ENCODE data around the gene CCND1.
"Not testable (repeated sequence)": the region's sequence is repeated elsewhere in the genome, so short reads cannot be mapped to it uniquely, and the experiment has no call there.

The CCND1 gene

DNA sequence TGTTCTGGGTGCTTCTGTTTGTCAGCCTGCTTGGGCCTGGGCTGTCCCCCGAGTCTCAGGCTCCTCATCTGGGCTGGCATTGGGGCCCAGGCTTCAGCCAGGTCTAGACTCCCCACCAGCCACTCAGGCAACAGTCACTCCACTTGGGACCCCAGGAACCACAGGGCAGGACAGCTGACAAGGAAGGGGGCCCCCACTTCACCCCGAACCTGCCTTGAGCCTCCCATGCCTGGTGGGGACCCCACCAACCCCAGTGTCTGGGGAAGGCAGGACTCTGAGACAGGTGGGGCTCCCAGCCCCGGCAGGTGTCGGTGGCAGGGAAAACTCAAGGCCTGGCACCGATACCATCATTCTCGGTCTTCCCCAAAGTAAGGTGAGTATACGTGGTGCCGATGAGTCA, 45.9 kb downstream of the CCND1 start:
- no peak for DNase-seq (ENCODE audit: low read depth in 3 of 3, low spot score in 1 of 3)

DNA sequence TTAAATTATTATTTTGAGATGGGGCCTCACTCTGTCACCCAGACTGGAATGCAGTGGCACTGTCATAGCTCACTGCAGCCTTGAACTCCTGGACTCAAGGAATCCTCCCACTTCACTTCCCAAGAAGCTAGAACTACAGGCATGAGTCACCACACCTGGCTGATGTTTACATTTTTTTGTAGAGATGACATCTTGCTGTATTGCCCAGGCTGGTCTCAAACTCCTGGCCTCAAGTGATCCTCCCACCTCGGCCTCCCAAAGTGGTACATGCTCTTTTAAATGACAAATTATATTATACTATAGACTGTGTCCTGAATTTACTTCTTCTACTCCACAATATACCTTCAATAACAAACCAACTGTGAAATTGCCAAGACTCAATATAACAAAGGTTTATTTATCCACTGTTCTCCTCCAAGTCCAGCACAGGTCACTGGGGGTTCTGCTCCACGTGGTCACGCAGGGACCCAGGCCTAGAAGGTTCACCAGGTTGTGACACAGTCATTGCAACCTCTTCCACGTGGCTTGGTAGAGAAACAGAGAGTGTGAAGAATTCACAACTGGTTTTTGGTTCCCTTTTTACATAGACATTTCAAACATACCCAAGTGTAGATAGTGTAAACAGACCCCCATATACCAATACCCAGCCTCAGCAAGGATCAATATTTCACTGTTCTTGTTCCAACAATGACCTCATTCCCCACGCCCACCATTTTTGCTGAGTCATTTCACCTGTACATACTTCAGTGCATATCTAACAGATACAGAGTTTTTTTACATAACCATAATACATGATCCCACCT, 47.2 kb downstream of the CCND1 start:
- not testable (repeated sequence) for DNase-seq (ENCODE audit: low read depth in 3 of 3, low spot score in 1 of 3)

DNA sequence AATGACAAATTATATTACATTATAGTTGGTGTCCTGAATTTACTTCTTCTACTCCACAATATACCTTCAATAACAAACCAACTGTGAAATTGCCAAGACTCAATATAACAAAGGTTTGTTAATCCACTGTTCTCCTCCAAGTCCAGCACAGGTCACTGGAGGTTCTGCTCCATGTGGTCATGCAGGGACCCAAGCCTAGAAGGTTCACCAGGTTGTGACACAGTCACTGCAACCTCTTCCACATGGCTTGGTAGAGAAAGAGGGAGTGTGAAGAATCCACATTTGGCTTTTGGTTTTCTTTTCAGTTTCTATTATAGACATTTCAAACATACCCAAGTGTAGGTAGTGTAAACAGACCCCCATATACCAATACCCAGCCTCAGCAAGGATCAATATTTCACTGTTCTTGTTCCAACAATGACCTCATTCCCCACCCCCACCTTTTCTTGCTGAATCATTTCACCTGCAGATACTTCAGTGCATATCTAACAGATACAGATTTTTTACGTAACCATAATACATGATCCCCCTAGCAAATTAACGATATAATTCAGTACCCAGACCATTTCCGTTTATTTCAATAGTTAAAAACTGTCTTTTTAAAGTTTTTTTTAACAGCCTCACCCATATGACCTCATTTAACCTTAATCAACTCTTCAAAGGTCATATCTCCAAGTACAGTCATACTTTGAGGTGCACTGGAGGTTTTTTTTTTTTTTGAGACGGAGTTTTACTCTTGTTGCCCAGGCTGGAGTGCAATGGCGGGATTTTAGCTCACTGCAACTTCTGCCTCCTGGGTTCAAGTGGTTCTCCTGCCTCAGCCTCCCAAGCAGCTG, 48.7 kb downstream of the CCND1 start:
- DNase-seq (ENCODE audit: low read depth in 3 of 3, low spot score in 1 of 3) = no peak

DNA sequence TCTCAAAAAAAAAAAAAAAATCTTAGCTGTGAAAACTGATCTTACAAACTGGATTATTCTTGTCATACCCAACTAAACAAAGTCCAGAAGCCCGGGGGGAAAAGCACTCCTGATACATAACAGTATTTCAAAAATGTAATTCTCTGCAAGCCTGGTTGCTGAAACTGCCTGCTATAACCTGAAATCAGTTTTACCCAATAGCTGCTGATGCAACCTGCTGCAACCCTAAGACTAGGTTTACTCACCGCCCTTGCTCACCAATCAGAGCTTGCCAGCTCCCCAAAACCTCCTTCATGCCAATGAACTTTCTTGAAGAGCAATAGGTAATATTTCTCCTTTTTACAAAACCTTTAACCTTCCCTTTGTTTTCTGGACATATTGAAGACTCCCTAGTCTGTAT, 50.5 kb downstream of the CCND1 start:
- DNase-seq (ENCODE audit: low read depth in 3 of 3, low spot score in 1 of 3) = no peak

DNA sequence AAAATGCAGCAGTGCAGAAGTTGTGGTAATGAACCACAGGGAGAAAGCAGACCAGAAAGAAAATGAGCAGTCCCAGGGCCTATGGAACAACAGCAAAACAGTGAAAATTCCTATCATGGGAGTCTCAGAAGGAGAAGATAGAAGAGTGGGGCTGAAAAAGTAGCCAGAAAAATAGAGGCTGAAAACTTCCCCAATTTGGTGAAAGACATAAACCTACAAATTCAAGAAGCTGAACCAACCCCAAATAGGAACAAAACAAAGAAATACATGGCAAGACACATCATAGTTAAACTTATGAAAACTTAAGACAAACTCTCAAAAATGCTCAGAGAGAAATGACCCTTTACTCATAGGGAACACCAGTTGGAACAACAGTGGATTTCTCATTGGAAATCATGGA, 51.5 kb downstream of the CCND1 start:
- no peak for DNase-seq (ENCODE audit: low read depth in 3 of 3, low spot score in 1 of 3)

DNA sequence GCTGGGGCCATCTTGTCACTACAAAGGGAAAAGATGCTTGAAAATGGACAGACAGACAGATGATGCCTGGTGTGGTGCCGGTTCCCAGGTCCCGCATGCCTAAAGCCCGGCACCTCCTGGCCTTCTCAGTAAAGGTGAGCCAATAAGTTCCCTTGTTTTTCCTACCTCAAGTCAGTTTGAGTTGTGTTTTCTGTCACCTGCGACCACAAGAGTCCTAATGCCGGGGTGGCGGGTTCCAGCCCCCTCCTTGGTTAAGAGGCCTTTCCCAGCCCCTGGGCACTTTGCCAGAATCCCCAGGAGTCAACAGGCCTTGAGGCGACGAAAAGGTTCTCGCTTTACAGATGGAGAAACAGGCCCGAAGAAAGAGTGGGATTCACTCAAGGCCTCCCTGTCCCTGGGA, 53.8 kb downstream of the CCND1 start:
- no peak for DNase-seq (ENCODE audit: low read depth in 3 of 3, low spot score in 1 of 3)

DNA sequence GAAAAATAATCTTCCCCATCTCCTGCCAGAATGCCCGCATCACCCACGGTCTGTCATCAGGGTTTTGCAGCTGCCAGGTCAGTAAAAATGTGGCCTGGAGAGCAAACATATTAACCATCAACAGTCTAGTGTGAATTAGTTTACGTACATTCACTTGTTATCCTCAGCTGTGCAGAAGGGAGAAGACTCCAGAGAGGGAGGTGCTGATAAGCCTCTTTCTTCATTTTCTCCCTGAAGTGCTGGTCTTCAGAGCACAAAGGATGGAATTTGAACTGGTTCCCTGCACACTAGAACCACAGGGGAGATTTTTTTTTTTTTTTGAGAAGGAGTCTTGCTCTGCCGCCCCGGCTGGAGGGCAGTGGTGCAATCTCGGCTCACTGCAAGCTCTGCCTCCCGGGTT, 54.6 kb downstream of the CCND1 start:
- DNase-seq (ENCODE audit: low read depth in 3 of 3, low spot score in 1 of 3) = no peak

DNA sequence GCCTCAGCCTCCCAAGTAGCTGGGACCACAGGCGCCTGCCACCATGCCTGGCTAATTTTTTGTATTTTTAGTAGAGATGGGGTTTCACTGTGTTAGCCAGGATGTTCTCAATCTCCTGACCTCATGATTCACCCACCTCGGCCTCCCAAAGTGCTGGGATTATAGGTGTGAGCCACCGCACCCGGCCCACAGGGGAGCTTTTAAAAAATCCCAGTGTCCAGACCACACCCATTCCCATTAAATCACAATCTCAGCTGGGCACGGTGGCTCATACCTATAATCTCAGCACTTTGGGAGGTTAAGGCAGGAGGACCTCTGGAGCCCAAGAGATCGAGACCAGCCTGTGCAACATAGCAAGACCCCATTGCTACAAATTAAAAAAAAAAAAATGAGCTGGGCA, 55.0 kb downstream of the CCND1 start:
- not testable (repeated sequence) for DNase-seq (ENCODE audit: low read depth in 3 of 3, low spot score in 1 of 3)

DNA sequence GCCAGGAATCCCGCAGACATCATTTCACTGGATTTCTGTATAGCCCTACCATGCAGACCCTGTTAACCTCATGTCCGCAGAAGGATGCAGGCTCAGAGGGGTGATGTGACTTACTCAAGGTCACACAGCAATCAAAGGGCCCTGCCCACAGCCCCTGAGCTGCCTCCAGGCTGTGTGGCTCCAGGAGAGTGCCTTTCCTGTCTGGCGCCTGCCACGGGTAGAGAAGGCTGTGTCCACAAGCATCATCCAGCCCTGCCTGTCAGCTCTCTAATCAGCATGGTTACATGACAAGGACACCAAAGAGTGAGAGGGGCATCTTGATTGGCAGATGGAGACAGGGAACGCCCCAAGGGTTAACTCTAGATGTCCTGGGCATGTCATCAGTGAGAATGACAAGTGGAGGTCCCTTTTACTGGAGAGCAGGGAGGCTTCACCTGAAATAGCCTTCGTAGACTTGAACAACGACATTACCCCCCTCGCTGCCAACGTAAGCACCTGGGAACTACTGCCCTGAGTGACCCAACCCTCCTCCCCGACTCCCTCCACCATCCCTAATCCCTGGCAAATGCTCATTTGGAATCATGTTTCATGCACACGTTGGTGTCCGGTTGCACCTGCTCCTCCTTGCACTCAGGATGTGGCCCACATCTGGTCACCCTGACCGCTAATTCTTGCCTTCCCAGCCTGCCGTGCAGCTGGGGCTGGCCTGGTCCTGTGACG, 56.0 kb downstream of the CCND1 start:
- no peak for DNase-seq (ENCODE audit: low read depth in 3 of 3, low spot score in 1 of 3)

DNA sequence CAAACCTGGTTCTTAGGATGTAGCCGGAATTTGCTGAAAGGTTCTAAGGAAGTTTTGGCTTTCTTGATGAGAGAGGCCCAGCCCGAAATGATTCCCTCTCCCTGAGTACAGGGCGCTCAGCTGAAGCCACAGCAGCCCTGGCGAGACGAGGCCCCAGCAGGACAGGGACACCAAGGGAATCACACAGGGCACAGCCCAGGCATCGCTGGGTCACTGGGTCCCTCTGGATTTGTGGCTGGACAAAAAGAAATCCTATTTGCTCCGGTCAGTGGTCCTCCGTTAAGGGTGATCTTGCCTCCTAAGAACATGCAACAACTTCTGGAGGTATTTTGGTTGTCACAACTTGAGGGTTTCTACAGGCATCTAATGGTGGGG, 56.5 kb downstream of the CCND1 start:
- DNase-seq (ENCODE audit: low read depth in 3 of 3, low spot score in 1 of 3) = no peak

DNA sequence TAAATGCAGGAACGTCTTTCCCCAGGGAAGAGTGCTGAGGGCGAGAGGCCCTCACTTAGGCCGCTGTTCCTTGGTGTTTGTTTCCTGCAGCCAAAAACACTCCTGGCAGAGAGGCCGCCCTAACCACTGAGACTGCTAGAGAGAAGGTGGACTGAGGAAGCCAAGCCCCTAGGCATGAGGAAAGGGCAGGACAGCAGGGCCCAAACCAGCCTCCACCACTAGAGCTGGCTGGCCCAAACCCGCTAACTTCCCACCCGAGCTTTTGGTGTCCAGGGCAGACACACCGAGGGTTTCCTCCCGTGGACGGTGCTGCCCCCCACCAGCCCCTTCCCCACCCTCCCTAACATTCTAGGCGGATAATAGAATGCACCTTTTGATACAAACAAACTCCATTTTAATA, 56.9 kb downstream of the CCND1 start:
- DNase-seq (ENCODE audit: low read depth in 3 of 3, low spot score in 1 of 3) = no peak

DNA sequence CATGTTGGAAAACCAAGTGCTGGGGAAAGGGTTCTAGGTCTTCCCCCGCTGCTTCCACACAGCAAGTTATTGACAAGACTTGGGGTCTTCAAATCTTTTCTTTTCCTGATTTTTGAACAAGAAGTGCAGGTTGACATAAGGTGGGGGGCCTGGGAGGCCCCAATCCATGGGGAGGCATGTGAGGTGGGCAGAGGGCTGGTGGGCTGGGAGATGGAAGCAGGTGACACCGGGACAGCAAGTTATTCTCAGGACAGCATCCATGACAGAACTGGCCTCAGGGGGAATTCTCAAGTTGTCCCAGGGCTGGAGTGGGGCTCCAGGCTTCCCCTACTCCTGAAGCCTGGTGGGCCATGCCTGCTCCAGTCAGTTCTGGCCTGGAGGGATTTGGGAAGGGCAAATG, 57.4 kb downstream of the CCND1 start:
- DNase-seq (ENCODE audit: low read depth in 3 of 3, low spot score in 1 of 3) = no peak

DNA sequence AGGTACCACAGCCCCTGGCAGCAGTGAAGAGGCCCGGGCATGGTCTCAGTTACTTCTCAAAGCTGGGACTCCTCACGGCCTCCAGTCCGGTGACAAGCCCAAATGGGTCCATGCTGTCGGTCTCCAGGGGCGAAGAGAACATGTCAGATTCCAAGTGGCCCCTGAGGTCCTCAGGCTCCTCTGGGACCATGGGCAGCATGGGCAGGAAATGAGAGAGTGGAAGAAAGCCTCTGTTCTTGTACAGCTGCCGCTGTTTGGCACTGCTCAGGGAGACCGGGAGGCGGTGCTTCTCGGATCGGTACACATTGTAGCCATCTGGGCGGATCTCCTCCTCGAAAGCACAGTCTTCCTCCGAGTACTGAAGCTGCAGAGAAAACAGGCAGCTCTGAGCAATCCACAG, 58.3 kb downstream of the CCND1 start:
- DNase-seq (ENCODE audit: low read depth in 3 of 3, low spot score in 1 of 3) = no peak

DNA sequence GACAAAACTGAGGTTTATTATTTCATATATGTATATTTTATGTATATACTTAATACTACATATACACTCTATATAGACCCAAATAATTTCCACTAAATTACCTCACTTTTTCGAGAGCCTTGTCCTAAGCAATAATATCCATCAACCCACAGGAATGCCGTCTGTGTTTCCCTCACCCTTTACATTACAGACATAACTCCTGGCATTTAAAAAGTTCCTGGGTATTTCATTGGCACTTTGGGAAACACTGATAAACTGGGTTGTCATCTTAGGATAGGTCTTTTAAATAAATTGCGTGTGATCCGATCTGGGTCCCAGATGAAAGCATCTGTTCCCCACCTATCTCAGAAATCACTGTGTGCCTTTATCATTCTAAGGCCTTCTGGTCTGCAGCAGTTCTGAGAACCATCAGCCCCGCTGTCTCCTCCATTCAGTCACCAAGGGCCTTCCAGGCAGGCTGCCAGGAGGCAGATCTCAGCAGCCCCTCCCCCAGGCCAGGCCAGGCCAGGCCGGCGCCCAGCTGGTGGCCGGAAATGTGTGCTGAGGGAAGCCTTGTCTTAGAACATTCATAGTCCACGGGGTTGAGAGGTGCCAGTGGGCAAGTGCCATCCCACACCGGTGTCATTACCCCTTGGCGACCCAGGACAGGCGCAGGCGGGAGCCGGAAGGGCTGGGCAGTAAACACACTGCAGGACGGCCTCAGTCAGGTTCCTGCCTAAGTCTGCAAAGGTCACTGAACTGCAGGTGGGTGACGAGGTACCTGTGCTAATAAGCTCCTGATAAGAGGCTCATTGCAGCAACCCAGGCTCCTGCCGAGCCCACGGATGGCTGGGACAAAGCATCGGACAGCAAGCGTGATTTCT, 59.6 kb downstream of the CCND1 start:
- no peak for DNase-seq (ENCODE audit: low read depth in 3 of 3, low spot score in 1 of 3)

DNA sequence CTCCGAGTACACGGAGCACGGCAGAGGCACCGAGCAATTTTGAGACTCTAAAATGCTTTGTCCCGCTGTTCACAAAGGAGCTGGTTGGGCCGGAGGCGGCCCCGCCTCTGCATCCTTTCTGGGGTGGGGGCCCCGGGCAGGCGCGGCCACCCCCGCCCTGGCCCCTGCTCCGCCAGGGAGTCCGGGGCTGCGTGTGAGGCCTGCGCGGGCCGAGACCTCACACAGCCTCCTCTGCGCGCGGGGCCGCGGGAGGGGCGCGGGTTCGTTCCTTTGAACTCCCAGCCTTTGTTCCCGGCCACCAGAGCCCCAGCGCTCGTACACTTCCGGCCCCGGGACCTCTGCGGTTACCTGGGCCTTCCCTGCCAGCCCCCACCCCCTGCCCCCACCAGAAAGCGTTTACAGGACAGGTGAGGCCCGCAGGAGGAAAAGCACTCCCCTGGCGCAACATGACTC, 61.3 kb downstream of the CCND1 start:
- no peak for DNase-seq (ENCODE audit: low read depth in 3 of 3, low spot score in 1 of 3)

DNA sequence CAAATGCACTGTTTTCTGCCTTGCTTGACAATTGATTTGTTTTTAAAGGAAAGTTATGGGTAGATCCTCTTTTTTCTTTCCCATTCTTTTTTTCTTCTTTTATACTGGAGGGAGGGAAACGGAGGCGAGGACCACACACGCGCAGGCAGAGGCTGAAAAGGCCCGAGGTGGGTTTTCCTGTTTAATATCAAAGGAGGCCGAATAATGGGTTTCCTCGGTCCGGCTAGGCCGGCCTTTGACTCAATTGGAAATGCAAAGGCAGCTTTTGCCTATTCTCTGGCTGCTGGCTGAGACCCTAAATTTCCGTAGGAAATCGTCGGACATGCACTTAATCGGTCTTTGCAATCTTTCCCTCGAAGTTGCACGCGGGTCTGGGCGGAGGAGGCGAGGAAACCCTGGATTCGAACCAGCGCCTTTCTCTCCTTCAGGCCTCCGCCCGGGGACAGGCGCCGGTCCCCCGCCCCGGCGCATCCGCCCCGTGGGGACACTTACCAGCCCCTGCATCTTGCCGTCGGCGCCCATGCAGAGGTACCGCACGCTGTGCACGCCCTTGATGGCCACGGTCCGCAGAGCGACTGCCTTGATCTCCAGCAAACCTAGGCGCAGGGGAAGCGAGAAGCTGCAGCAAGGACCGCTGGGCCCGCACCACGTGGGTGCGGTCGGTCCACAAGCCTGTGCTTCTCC, 62.0 kb downstream of the CCND1 start:
- DNase-seq (ENCODE audit: low read depth in 3 of 3, low spot score in 1 of 3) = no peak

DNA sequence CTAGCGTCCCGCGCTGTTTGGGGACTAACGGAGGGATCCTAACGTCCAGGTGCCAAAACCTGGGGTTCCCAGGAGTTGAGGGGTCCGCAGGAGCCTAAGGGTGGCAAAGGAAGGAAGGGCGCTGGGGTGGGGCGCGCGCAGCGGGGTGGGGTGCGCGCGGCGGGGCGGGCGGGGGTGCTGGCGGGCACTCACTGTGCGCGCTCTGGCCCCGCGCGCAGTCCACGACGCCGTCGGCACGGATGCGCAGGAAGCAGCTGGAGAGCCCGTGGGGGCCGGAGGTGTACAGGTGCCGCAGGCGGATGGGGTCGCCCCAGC, 62.5 kb downstream of the CCND1 start:
- no peak for DNase-seq (ENCODE audit: low read depth in 3 of 3, low spot score in 1 of 3)
